GM23338 (cell line): ENCODE data around the gene CALML3.

Source experiments
- CREB1 ChIP-seq: fragments of 250-450 bp; sonication (Bioruptor Pico); IDR thresholded peaks from 2 replicates; pipeline ENCODE4 v1.5.0; 2020; ENCODE audit warnings: low read depth, mild to moderate bottlenecking, moderate library complexity
- CTCF ChIP-seq, 2 experiments: fragments of 200-600 bp in 1 of 2; sonication (generic) in 1 of 2; conservative IDR thresholded peaks; 2 replicates each; pipeline versions ENCODE4 v1.5.1 to v1.6.1; 2016 to 2017; ENCODE audit warnings: antibody characterized with exemption in 2 of 2, low read depth in 2 of 2, mild to moderate bottlenecking in 2 of 2, moderate library complexity in 1 of 2
- ETS1 ChIP-seq: IDR thresholded peaks from 2 replicates; pipeline ENCODE4 v1.6.1; 2016; ENCODE audit warnings: antibody characterized with exemption
- EZH2 ChIP-seq: fragments of 200-600 bp; sonication (generic); IDR thresholded peaks from one replicate; pipeline ENCODE4 v1.8.0; 2017; ENCODE audit warnings: antibody characterized with exemption, mild to moderate bottlenecking, low read depth; ENCODE audit not compliant: unreplicated experiment
- EZH2phosphoT487 ChIP-seq: fragments of 200-600 bp; sonication (generic); IDR thresholded peaks from one replicate; pipeline ENCODE4 v1.8.1; 2018; ENCODE audit warnings: antibody characterized with exemption; ENCODE audit not compliant: unreplicated experiment
- JUNB ChIP-seq: IDR thresholded peaks from one replicate; pipeline ENCODE4 v1.6.1; 2016; ENCODE audit warnings: antibody characterized with exemption; ENCODE audit not compliant: unreplicated experiment
- POLR2AphosphoS5 ChIP-seq: IDR thresholded peaks from 2 replicates; pipeline ENCODE4 v1.6.1; 2016; ENCODE audit warnings: antibody characterized with exemption, low read depth
- ZNF114 ChIP-seq: fragments of 250-450 bp; sonication (Bioruptor Pico); IDR thresholded peaks from 2 replicates; pipeline ENCODE4 v1.5.0; 2020; ENCODE audit warnings: mild to moderate bottlenecking, moderate library complexity
- ZNF331 ChIP-seq: fragments of 250-450 bp; sonication (Bioruptor Pico); IDR thresholded peaks from 2 replicates; pipeline ENCODE4 v1.5.0; 2020; ENCODE audit warnings: low read depth, mild to moderate bottlenecking, moderate library complexity
- ZNF462 ChIP-seq: fragments of 250-450 bp; sonication (Bioruptor Pico); IDR thresholded peaks from 2 replicates; pipeline ENCODE4 v1.5.0; 2020; ENCODE audit warnings: mild to moderate bottlenecking, moderate library complexity
- TF ChIP-seq, protein P1 (sequence below): IDR thresholded peaks from one replicate; pipeline ENCODE4 v1.6.1; 2018; ENCODE audit warnings: antibody characterized with exemption; ENCODE audit not compliant: unreplicated experiment

DNA sequence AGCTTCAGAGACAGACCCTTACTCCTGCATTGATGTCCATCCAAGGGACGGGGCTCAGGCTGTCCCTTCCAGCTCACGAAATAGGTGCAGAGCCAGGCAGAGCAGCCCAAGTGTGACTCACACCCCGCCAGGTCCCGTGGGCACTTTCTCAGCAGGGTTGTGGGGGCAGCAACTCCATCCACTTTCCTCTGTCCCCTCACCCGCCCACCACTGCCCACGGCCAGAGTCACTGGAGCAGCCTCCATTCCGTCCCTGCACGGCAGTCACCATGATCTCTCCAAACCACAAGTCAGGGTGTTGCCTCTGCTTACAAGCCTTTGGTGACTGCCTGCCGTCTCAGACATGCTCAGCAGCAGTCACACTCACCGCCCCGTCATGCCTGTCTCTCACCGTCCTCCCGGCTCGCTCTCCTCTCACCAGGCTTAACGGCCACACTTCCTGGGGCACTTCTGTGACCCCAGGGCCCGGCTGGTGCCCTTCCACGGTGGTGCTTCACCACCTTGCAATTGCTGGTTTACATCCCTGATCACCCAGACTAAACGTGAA lies 39.3 kb downstream of the CALML3 start:
- TF ChIP-seq CTCF (conservative IDR thresholded peaks at IDR 0.05; ENCODE audit: low read depth in 2 of 2) (no peak), POLR2AphosphoS5 (no peak), EZH2 (no peak), ZNF462 (CRISPR knock-in tag) (no peak), ZNF331 (no peak), JUNB (no peak), CREB1 (CRISPR knock-in tag) (no peak), EZH2phosphoT487 (no peak), ZNF114 (CRISPR knock-in tag) (no peak), ETS1 (no peak)
- TF ChIP-seq, protein P1, sequence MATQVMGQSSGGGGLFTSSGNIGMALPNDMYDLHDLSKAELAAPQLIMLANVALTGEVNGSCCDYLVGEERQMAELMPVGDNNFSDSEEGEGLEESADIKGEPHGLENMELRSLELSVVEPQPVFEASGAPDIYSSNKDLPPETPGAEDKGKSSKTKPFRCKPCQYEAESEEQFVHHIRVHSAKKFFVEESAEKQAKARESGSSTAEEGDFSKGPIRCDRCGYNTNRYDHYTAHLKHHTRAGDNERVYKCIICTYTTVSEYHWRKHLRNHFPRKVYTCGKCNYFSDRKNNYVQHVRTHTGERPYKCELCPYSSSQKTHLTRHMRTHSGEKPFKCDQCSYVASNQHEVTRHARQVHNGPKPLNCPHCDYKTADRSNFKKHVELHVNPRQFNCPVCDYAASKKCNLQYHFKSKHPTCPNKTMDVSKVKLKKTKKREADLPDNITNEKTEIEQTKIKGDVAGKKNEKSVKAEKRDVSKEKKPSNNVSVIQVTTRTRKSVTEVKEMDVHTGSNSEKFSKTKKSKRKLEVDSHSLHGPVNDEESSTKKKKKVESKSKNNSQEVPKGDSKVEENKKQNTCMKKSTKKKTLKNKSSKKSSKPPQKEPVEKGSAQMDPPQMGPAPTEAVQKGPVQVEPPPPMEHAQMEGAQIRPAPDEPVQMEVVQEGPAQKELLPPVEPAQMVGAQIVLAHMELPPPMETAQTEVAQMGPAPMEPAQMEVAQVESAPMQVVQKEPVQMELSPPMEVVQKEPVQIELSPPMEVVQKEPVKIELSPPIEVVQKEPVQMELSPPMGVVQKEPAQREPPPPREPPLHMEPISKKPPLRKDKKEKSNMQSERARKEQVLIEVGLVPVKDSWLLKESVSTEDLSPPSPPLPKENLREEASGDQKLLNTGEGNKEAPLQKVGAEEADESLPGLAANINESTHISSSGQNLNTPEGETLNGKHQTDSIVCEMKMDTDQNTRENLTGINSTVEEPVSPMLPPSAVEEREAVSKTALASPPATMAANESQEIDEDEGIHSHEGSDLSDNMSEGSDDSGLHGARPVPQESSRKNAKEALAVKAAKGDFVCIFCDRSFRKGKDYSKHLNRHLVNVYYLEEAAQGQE, result no peak
